ENCODE data around the gene PPT2. TPM values are rescaled to one million over a fixed set of nuclear protein-coding genes. Genes with fewer than 3 reads are reported as not detected.

PPT2 gene
- total and polyA plus RNA-seq, 2 donors (not counting 3 experiments of a cell fraction or from before 2014, with no cell fraction given) = 27.2 to 47.3 TPM

- FAIRE-seq (no peak), DNase-seq (ENCODE audit: low read depth, low spot score) (no peak)
- no peak overlapping the region for H2AFZ ChIP-seq (ENCODE audit: low read depth, low read length)
- TF ChIP-seq CTCF (IDR thresholded peaks at IDR 0.05; ENCODE audit: extremely low read depth in 1 of 2, insufficient read depth in 1 of 2, low read depth in 1 of 2, low read length in 2 of 2) = no peak
- no peak for TF ChIP-seq FOS (IDR thresholded peaks at IDR 0.05; ENCODE audit: borderline replicate concordance, insufficient read depth, low read length)
- no peak for TF ChIP-seq GATA2 (IDR thresholded peaks at IDR 0.05; ENCODE audit: insufficient read depth, insufficient read length, low read depth, low read length)
- no peak for TF ChIP-seq MAX (IDR thresholded peaks at IDR 0.05; ENCODE audit: insufficient read depth, insufficient read length)
- TF ChIP-seq MYC (IDR thresholded peaks at IDR 0.05; ENCODE audit: low read depth, low read length) = no peak
- H3K4me3 ChIP-seq (replicated peaks in 1 of 3; ENCODE audit: insufficient read depth in 1 of 3, low read depth in 1 of 3, low read length in 3 of 3) = no peak overlapping the region
- H3K9me1 ChIP-seq (replicated peaks; ENCODE audit: control insufficient read depth, extremely low read depth, insufficient read depth, low read length) = no peaks in the 10 kb centered on the region
- H3K4me1 ChIP-seq (ENCODE audit: control insufficient read depth, extremely low read depth, insufficient read depth, low read length) = no peaks in the 10 kb centered on the region
- no TSS peak for BruUV-seq (replicated peaks)
- peaks cover 13 to 14% of the 10 kb centered on the region in 2 experiments for H3K36me3 ChIP-seq (ENCODE audit: control insufficient read depth in 2 of 2, extremely low read depth in 1 of 2, insufficient read depth in 2 of 2, low read length in 2 of 2)
- dilution Hi-C loops (cut with MboI; ENCODE audit: extremely low pct_ligation_motif_present, low sequenced_read_pairs) = no loop called here
- H3K27ac ChIP-seq (ENCODE audit: insufficient read depth, low read depth, low read length) = no peak overlapping the region
- intact Hi-C loops (cut with micrococcal nuclease) = no loop called here
- ChIA-PET CTCF (no interaction called here), POLR2A (no interaction called here)
- H3K27me3 ChIP-seq (ENCODE audit: control insufficient read depth in 2 of 2, insufficient read depth in 2 of 2, low read length in 2 of 2) = no peaks in the 10 kb centered on the region
- H3K79me2 ChIP-seq (ENCODE audit: control insufficient read depth, insufficient read depth, low read length) = no peaks in the 10 kb centered on the region
- H4K20me1 ChIP-seq (replicated peaks; ENCODE audit: control insufficient read depth, extremely low read depth, insufficient read depth, low read length) = no peaks in the 10 kb centered on the region
- no peaks in the 10 kb centered on the region for H3K9me3 ChIP-seq (replicated peaks; ENCODE audit: control insufficient read depth, insufficient read depth, low read length)
- no peak overlapping the region for H3K9ac ChIP-seq (replicated peaks; ENCODE audit: extremely low read depth, insufficient read depth, low read length)
- no peak overlapping the region for H3K4me2 ChIP-seq (ENCODE audit: insufficient read depth, low read length)
Measured at GRCh38 chr6:32208996-32209395, 55.1 kb downstream of the PPT2 start.

GRCh38 chr6:32210191-32210601, 56.3 kb downstream of the PPT2 start:
- ChIA-PET POLR2A (no interaction called here), CTCF (no interaction called here)
- BruUV-seq (replicated peaks) = no TSS peak
- TF ChIP-seq GATA2 (IDR thresholded peaks at IDR 0.05; ENCODE audit: insufficient read depth, insufficient read length, low read depth, low read length) (no peak), EZH2 (IDR thresholded peaks at IDR 0.05; ENCODE audit: borderline replicate concordance, low read depth, low read length, severe bottlenecking) (no peak), POLR2AphosphoS5 (IDR thresholded peaks at IDR 0.05; ENCODE audit: insufficient read depth, low read depth, low read length) (no peak), MAX (IDR thresholded peaks at IDR 0.05; ENCODE audit: insufficient read depth, insufficient read length) (no peak), POLR2A (IDR thresholded peaks at IDR 0.05; ENCODE audit: low read depth, low read length) (no peak), CTCF (IDR thresholded peaks at IDR 0.05; ENCODE audit: extremely low read depth in 1 of 2, insufficient read depth in 1 of 2, low read depth in 1 of 2, low read length in 2 of 2) (no peak), FOS (IDR thresholded peaks at IDR 0.05; ENCODE audit: borderline replicate concordance, insufficient read depth, low read length) (no peak), JUN (IDR thresholded peaks at IDR 0.05; ENCODE audit: borderline replicate concordance, insufficient read depth, insufficient read length, low read depth) (no peak), MYC (IDR thresholded peaks at IDR 0.05; ENCODE audit: low read depth, low read length) (no peak)
- FAIRE-seq (no peak), DNase-seq (ENCODE audit: low read depth, low spot score) (no peak)
- Histone ChIP-seq H3K79me2 (ENCODE audit: control insufficient read depth, insufficient read depth, low read length) (no peaks in the 10 kb centered on the region), H4K20me1 (replicated peaks; ENCODE audit: control insufficient read depth, extremely low read depth, insufficient read depth, low read length) (no peaks in the 10 kb centered on the region), H3K4me3 (replicated peaks in 1 of 3; ENCODE audit: insufficient read depth in 1 of 3, low read depth in 1 of 3, low read length in 3 of 3) (no peak overlapping the region), H3K4me2 (ENCODE audit: insufficient read depth, low read length) (no peak overlapping the region), H3K36me3 (ENCODE audit: control insufficient read depth in 2 of 2, extremely low read depth in 1 of 2, insufficient read depth in 2 of 2, low read length in 2 of 2) (peaks cover 5 to 13% of the 10 kb centered on the region in 2 experiments), H3K9me3 (replicated peaks; ENCODE audit: control insufficient read depth, insufficient read depth, low read length) (no peaks in the 10 kb centered on the region), H3K9me1 (replicated peaks; ENCODE audit: control insufficient read depth, extremely low read depth, insufficient read depth, low read length) (no peaks in the 10 kb centered on the region), H3K9ac (replicated peaks; ENCODE audit: extremely low read depth, insufficient read depth, low read length) (no peak overlapping the region), H3K4me1 (ENCODE audit: control insufficient read depth, extremely low read depth, insufficient read depth, low read length) (no peaks in the 10 kb centered on the region), H3K27me3 (ENCODE audit: control insufficient read depth in 2 of 2, insufficient read depth in 2 of 2, low read length in 2 of 2) (no peaks in the 10 kb centered on the region), H2AFZ (ENCODE audit: low read depth, low read length) (no peak overlapping the region), H3K27ac (ENCODE audit: insufficient read depth, low read depth, low read length) (no peak overlapping the region)
- dilution Hi-C loops (cut with MboI; ENCODE audit: extremely low pct_ligation_motif_present, low sequenced_read_pairs) = no loop called here
- intact Hi-C loops (cut with micrococcal nuclease) = no loop called here

All from endothelial cell of umbilical vein (primary cell).